Astrocyte (in vitro differentiated cells and primary cell): ENCODE measurements around the gene DSTN.

ENCODE experiments used
- CTCF ChIP-seq: IDR thresholded peaks from 2 replicates; pipeline ENCODE4 v1.5.1; 2011; ENCODE audit warnings: low read depth, mild to moderate bottlenecking, inconsistent platforms, low read length, moderate library complexity; ENCODE audit not compliant: insufficient read depth
- EZH2 ChIP-seq: IDR thresholded peaks from 2 replicates; pipeline ENCODE4 v1.6.1; 2012; ENCODE audit warnings: mild to moderate bottlenecking, low read length, inconsistent platforms; ENCODE audit not compliant: insufficient read depth

DNA sequence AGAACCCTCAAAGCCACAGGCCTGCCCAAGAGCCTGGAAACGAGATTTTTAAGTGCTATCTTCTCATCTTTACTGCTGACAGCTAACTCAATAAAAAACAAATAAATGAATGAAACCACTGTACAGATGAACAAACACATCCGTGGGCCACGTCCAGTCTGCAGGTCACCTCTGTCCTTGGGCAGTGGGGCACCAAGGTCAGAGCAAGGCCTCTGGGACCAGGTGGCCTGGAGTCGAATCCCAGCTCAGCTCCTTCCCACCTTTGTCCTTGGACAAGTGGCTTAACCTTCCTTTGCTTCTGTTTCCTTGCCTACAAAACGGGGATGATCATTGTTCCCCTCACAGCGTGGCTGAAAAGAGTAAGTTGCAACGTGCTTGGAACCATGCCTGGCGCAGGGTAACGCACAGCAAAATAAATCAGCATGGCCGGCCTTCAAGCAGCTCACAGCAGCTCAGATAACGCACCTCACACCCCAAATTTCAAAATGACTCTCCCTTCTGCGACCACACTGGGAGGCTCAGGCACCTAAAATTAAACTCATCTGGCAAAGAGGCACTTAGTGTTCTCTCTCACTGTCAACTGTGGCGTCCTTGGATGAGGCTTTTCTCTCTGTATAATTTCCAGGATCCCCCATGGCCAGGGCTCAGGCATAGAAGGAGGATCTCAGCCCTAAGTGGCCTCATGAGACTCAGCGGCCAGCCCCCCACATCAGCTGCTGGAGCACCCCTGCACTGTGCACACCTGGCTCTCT is 76.5 kb downstream of the DSTN start:
- TF ChIP-seq CTCF (no peak), EZH2 (no peak)
